GM19193 (cell line): ENCODE data around the gene NRARP.

Experiments
- POLR2A ChIP-seq: IDR thresholded peaks from 4 replicates; pipeline ENCODE4 v1.6.1; 2011; ENCODE audit not compliant: insufficient read depth, insufficient read length; ENCODE audit errors: extremely low read depth

NRARP gene

GRCh38 chr9:137325124-137325523 is 23.1 kb upstream of the NRARP start:
- TF ChIP-seq POLR2A = no peak

GRCh38 chr9:137323531-137324331 is 21.7 kb upstream of the NRARP start:
- TF ChIP-seq POLR2A = no peak

- TF ChIP-seq POLR2A = no peak
Measured at GRCh38 chr9:137321726-137322361, 19.8 kb upstream of the NRARP start.

GRCh38 chr9:137320555-137321384 is 18.7 kb upstream of the NRARP start:
- no peak for TF ChIP-seq POLR2A

- no peak for TF ChIP-seq POLR2A
Measured at GRCh38 chr9:137319739-137320551, 17.9 kb upstream of the NRARP start.

- no peak for TF ChIP-seq POLR2A
Measured at GRCh38 chr9:137319011-137319738, 17.1 kb upstream of the NRARP start.

- no peak for TF ChIP-seq POLR2A
Measured at GRCh38 chr9:137318602-137319001, 16.5 kb upstream of the NRARP start.

GRCh38 chr9:137317718-137318511 is 15.8 kb upstream of the NRARP start:
- TF ChIP-seq POLR2A = no peak

- TF ChIP-seq POLR2A = no peak
Measured at GRCh38 chr9:137317021-137317717, 15.1 kb upstream of the NRARP start.

- no peak for TF ChIP-seq POLR2A
Measured at GRCh38 chr9:137316012-137316981, 14.2 kb upstream of the NRARP start.

- no peak for TF ChIP-seq POLR2A
Measured at GRCh38 chr9:137315581-137316011, 13.5 kb upstream of the NRARP start.
